K562 (cell line): ENCODE results near the gene SCAMP2. TPM values are rescaled to one million over a fixed set of nuclear protein-coding genes. Genes with fewer than 3 reads are reported as not detected.

Experiments used
- BRF1 ChIP-seq: IDR thresholded peaks from 3 replicates; pipeline ENCODE4 v1.6.1; 2011; ENCODE audit warnings: borderline replicate concordance, mild to moderate bottlenecking; ENCODE audit not compliant: insufficient read length; ENCODE audit errors: extremely low read depth
- CTCF ChIP-seq, 3 experiments: IDR thresholded peaks in 2 of 3; conservative IDR thresholded peaks in 1 of 3; 2 replicates each; pipeline ENCODE4 v1.5.1; 2011 to 2012; ENCODE audit warnings: low read length in 3 of 3, mild to moderate bottlenecking in 3 of 3, control low read depth in 2 of 3, improper control_type of control experiment in 1 of 3, inconsistent platforms in 1 of 3, low read depth in 1 of 3, mixed read lengths in 1 of 3, moderate library complexity in 1 of 3; ENCODE audit not compliant: insufficient read depth in 2 of 3
- E2F8 ChIP-seq: fragments of 450-650 bp; IDR thresholded peaks from 2 replicates; pipeline ENCODE4 v1.7.1; 2018; ENCODE audit warnings: mild to moderate bottlenecking, low read depth; ENCODE audit not compliant: partially characterized antibody
- FOXJ3 ChIP-seq: sonication (generic); formaldehyde crosslinking; IDR thresholded peaks from 2 replicates; pipeline ENCODE4 v1.4.0; 2020; ENCODE audit warnings: mild to moderate bottlenecking, missing genetic modification reagents
- GABPA ChIP-seq: fragments of 200-800 bp; sonication (Bioruptor generic); conservative IDR thresholded peaks from 2 replicates; pipeline ENCODE4 v1.6.1; 2016; ENCODE audit warnings: low read depth, missing genetic modification characterization, missing compliant biosample characterization
- HCFC1 ChIP-seq: IDR thresholded peaks from 2 replicates; pipeline ENCODE4 v1.6.1; 2012; ENCODE audit warnings: low read depth, low read length, improper control_type of control experiment
- HDGF ChIP-seq: fragments of 450-650 bp; IDR thresholded peaks from 2 replicates; pipeline ENCODE4 v1.6.1; 2016
- HMBOX1 ChIP-seq: sonication (generic); IDR thresholded peaks from 2 replicates; pipeline ENCODE4 v1.6.1; 2016
- HMGN3 ChIP-seq: IDR thresholded peaks from 2 replicates; pipeline ENCODE4 v1.6.1; 2011; ENCODE audit warnings: borderline replicate concordance, low read depth, mild to moderate bottlenecking, mixed read lengths, low read length; ENCODE audit not compliant: insufficient read length; ENCODE audit errors: extremely low read depth
- KDM2B ChIP-seq: fragments of 250-450 bp; sonication (Bioruptor Pico); IDR thresholded peaks from 2 replicates; pipeline ENCODE4 v1.8.0; 2021; ENCODE audit warnings: mild to moderate bottlenecking, moderate library complexity
- L3MBTL2 ChIP-seq: fragments of 450-650 bp; IDR thresholded peaks from 2 replicates; pipeline ENCODE4 v1.6.1; 2016; ENCODE audit warnings: mild to moderate bottlenecking, moderate library complexity
- MYBL2 ChIP-seq, 2 experiments: fragments of 450-650 bp in 1 of 2; sonication (generic) in 1 of 2; formaldehyde crosslinking in 1 of 2; IDR thresholded peaks; 2 replicates each; pipeline versions ENCODE4 v1.6.1 to v1.8.1; 2017 to 2022; ENCODE audit warnings: borderline replicate concordance in 1 of 2, inconsistent platforms in 1 of 2, low read depth in 1 of 2, mild to moderate bottlenecking in 1 of 2, missing genetic modification reagents in 1 of 2, moderate library complexity in 1 of 2
- NFXL1 ChIP-seq: fragments of 450-650 bp; formaldehyde crosslinking; IDR thresholded peaks from 2 replicates; pipeline ENCODE4 v1.4.0; 2021; ENCODE audit warnings: mild to moderate bottlenecking
- NR0B1 ChIP-seq: fragments of 450-650 bp; IDR thresholded peaks from one replicate; pipeline ENCODE4 v1.6.1; 2018; ENCODE audit warnings: mild to moderate bottlenecking, moderate library complexity; ENCODE audit not compliant: partially characterized antibody
- PHB ChIP-seq: fragments of 250-450 bp; sonication (Bioruptor Pico); IDR thresholded peaks from 2 replicates; pipeline ENCODE4 v1.5.0; 2021
- PHB2 ChIP-seq: fragments of 450-650 bp; IDR thresholded peaks from 2 replicates; pipeline ENCODE4 v1.6.1; 2017; ENCODE audit warnings: low read depth
- ZC3H8 ChIP-seq: fragments of 450-650 bp; IDR thresholded peaks from 2 replicates; pipeline ENCODE4 v1.6.1; 2017
- ZFX ChIP-seq: sonication (generic); formaldehyde crosslinking; IDR thresholded peaks from 2 replicates; pipeline ENCODE4 v1.8.0; 2022; ENCODE audit warnings: mild to moderate bottlenecking, missing genetic modification reagents, moderate library complexity
- ZNF133 ChIP-seq: fragments of 250-450 bp; sonication (Bioruptor Pico); IDR thresholded peaks from 2 replicates; pipeline ENCODE4 v1.4.0; 2020; ENCODE audit warnings: mild to moderate bottlenecking
- ZNF696 ChIP-seq: fragments of 250-450 bp; sonication (Bioruptor Pico); conservative IDR thresholded peaks from 2 replicates; pipeline ENCODE4 v1.4.0; 2020; ENCODE audit warnings: mild to moderate bottlenecking, moderate library complexity
- polyA plus RNA-seq, 8 experiments: library from polyadenylated mRNA; depleted of rRNA in 4 of 8; stranded (reverse) in 5 of 8; unstranded in 3 of 8; fragments of >200 nt; fragmentation: Nextera tagmentation in 2 of 8; fragmentation: Illumina TruSeq in 1 of 8; extraction: Ambion mirVana in 2 of 8; extraction: Trizol in 1 of 8; gene quantifications; 2 replicates each; pipeline versions ENCODE4 v1.2.1 to v1.2.3, GENCODE V29; 2011 to 2014; ENCODE audit warnings: inconsistent platforms in 1 of 8, missing spikeins in 1 of 8
- total RNA-seq, 7 experiments: library from RNA; depleted of rRNA in 6 of 7; stranded (reverse); fragments of >200 nt in 6 of 7; fragmentation: Illumina TruSeq in 2 of 7; extraction: Trizol in 2 of 7; gene quantifications; 2 replicates each; pipeline versions ENCODE4 v1.2.1 to v1.2.3, GENCODE V29; 2011 to 2021; ENCODE audit warnings: low replicate concordance in 1 of 7
- TF ChIP-seq, protein P1 (sequence below): fragments of 250-450 bp; sonication (Bioruptor Pico); IDR thresholded peaks from 2 replicates; pipeline ENCODE4 v1.5.0; 2021

SCAMP2 gene
- total and polyA plus RNA-seq, 9 of the 15 experiments (the other 6 are each of a cell fraction or from before 2014, with no cell fraction given): 5.9 to 61.1 (median 20.1) TPM

GRCh38 chr15:74889390-74889882 is 16.3 kb upstream of the SCAMP2 start (continued):
- 0 out of 2 replicates have a peak, but pooled peaks have one; percentile 33 for TF ChIP-seq ZNF696 (CRISPR knock-in tag)
- TF ChIP-seq NR0B1: no peak
- no peak for TF ChIP-seq ZFX
- no peak for TF ChIP-seq MYBL2 (IDR thresholded peaks at IDR 0.05; ENCODE audit: low read depth)
- no peak for TF ChIP-seq MYBL2 (CRISPR knock-in tag; IDR thresholded peaks at IDR 0.05; ENCODE audit: borderline replicate concordance)
- no peak for TF ChIP-seq ZC3H8
- peak; percentile 56 for TF ChIP-seq GABPA (tag)
- no peak for TF ChIP-seq PHB2
- no peak for TF ChIP-seq HMGN3
- TF ChIP-seq, protein P1, sequence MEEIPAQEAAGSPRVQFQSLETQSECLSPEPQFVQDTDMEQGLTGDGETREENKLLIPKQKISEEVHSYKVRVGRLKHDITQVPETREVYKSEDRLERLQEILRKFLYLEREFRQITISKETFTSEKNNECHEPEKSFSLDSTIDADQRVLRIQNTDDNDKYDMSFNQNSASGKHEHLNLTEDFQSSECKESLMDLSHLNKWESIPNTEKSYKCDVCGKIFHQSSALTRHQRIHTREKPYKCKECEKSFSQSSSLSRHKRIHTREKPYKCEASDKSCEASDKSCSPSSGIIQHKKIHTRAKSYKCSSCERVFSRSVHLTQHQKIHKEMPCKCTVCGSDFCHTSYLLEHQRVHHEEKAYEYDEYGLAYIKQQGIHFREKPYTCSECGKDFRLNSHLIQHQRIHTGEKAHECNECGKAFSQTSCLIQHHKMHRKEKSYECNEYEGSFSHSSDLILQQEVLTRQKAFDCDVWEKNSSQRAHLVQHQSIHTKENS: no peak
- no peak for TF ChIP-seq BRF1
- TF ChIP-seq ZNF133: no peak
- TF ChIP-seq FOXJ3 (CRISPR knock-in tag): no peak
- peak; percentile 51 for TF ChIP-seq E2F8
- no peak for TF ChIP-seq PHB (CRISPR knock-in tag)
- TF ChIP-seq KDM2B: no peak
- no peak for TF ChIP-seq CTCF (IDR thresholded peaks at IDR 0.05 in 2 of 3, conservative IDR thresholded peaks at IDR 0.05 in 1 of 3; ENCODE audit: insufficient read depth in 2 of 3, low read depth in 1 of 3, low read length in 3 of 3)
- TF ChIP-seq NFXL1: no peak
- TF ChIP-seq HMBOX1: 0 out of 2 replicates have a peak, but pooled peaks have one; percentile 12
- TF ChIP-seq HCFC1: no peak
- peak; percentile 42; the same call in 1 of the 2 replicates for TF ChIP-seq HDGF
- TF ChIP-seq L3MBTL2: peak; percentile 63; the same call in 1 of the 2 replicates
